GM12892 (cell line): ENCODE data around the gene WDR62.

ENCODE experiments used
- POLR2A ChIP-seq: IDR thresholded peaks from 2 replicates; pipeline ENCODE4 v1.6.1; 2011; ENCODE audit warnings: low read depth, low read length, control low read depth
- POLR2AphosphoS5 ChIP-seq: IDR thresholded peaks from 2 replicates; pipeline ENCODE4 v1.6.1; 2011; ENCODE audit warnings: low read depth, low read length, control low read depth

- TF ChIP-seq POLR2AphosphoS5 (no peak), POLR2A (no peak)
Observed at GRCh38 chr19:36108684-36109083, 54.0 kb downstream of the WDR62 start.
